Activated CD8-positive, alpha-beta memory T cell treated with anti-CD3 and anti-CD28 coated beads, Interleukin-2, amount 50 U/mL, for 4 hours (primary cell): ENCODE results near the gene LHFPL3.

ENCODE experiments used
- DNase-seq: peaks from one replicate; pipeline ENCODE4 v3.0.0-alpha.2; 2020

Gene LHFPL3

DNA sequence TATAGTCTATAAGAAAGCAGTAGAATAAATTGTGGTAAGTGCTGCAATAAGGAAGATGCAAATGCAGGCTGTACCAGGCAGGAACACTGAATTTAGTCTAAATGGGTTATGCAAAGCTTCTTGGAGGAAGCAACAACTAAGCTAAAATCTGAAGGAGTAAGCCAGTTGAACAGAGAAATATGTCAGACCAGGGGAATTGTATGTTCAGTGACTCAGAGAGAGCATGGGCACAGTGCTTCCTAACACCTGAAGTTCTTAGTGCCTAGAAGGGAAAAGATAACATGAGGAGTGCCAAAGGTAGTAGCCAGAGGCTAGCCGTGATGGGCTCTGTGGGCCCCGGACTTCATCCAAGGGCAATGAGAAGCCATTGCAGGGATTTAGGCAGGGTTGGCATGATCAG is 481.5 kb downstream of the LHFPL3 start:
- DNase-seq, result no peak

DNA sequence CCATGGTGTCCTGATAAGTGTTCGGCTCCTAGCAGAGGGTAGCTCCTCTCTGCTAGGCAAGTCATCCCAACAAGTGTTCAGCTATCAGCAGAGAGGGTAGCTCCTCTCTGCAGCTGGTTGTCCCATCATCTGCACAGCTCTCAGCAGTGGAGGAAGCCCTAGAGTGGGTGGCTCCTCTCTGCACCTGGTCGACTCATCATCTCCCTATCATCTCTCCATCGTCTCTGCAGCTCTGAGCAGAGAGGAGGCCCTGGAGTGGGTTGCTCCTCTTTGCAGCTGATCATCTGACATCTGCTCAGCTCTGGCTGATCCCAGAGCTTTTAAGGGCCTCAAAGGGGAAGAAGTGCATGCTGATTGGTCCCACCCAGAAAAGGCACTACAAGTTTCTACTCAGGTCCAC is 485.7 kb downstream of the LHFPL3 start:
- DNase-seq, result no peak

DNA sequence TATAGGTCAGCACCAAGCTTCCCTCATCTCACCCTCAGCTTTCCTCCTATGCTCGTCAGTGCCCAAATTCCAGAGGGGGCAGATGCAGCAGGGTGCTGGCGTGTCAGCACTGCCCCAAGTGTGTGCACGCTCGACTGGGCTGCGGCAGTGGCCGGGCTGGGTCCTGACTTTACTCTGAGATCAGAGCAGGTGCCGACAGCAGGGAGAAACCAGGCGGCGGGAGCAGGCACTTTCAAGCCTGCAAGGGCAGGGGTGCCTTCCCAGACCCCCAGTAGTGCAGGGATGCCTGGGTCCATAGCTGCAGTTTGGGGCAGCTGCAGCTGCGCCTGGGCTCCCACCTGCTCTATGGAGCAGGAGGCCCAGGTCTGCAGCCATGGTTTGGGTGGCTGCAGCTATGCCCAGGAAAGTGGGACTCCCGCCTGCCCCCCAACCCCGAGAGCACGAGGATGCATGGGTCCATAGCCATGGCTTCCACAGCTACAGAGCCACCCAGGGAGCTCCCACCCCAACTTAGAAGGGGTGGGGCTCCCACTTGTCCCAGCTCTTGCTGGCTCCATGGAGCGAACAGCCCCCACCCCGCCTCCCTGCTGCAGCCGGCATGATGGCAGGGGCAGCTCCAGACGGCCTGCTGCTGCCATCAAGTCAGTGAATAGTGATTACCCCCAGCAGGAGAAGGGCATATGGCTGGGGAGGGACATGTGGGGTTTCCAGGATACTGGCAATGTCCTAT is 486.4 kb downstream of the LHFPL3 start:
- no peak for DNase-seq

DNA sequence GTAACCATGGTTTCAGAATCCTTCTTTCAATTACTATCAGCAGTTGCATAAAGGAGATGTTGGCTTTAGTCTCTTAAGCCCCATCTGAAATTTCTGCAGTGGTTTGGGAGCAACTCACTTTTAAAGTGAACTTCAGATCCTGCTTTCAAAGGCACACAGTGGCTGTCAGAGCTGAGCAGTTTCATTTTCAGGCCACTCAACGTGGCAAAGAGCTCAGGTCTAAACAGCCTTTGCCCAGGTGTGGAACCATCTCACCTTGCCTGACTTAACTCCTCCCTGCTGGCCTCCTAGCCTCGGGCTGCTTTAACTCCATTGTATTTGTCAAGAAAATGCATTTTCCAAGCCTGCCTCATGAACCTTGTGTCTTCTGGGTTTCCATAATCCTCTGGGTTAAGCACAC is 488.1 kb downstream of the LHFPL3 start:
- DNase-seq, result no peak

DNA sequence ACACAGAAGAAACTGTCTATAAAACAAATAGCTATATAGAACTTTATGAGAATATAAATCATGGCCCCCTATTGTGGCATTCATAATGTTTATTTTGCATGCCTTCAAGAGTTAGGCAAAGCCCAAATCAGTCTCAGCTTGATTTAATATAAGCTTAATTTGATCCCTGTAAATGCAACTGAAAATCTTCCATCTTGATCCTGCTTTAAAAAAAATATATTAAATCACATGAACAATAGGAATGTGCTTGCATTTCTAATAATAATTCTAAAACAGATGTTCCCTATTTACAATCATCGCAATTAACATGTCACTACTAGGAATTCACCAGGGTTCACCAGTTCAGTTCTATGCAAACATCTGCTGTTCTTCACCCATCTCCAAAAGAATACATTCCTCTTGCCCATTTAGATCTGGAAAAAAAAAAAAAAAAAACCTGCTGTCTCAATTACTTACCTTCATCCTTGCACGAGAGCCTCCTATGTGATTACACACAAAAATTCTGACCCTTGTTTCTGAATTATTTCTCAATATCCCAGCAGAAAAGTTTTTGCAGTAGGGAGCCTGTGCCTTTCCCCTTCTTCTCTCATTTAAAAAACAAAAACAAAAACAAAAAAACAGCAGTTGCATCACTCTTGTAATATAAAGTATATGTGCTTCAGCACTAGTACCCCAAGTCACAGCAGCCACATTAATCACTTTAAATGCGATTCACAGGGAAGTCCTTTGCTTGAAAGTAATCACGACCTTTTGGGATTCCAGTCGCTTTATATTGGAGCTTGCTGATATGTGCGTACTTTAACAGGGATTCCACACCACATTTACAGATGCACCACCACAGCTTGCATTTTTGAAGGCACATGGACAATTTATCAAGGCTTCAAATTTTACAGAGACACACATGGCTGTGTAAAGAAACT is 490.8 kb downstream of the LHFPL3 start:
- no peak for DNase-seq

DNA sequence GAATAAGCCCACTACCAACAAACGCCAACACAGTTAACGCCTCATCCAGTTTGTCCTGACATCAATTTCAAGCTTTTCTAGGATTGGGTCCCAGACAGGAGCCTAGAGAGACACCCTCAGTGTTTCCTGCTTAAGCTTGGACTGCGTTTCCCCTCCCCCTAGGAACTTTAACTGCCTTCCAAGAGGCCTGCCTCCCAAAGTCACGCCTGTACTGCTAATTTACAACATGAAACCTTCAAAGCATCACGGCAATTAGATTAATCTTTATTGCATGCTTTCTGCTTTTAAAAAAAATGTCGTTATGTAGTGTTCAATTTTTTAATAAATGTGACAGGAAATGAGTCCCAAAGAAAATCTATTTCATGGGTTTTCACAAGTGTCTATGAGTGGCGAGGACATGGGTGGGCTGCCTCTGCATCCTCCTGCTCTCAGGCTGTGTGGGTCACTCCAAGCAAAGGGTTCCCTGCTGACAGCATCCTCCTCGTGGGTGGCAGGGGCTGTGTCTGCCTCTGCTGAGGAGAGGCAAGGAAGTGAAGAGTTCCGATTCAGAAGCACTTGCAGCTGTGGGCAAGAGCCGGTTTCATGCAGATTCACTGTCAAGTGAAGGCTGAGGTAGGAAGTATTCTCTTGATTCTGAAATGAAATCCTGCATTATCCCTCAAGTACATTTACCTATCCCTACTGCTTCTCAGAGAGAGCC is 492.6 kb downstream of the LHFPL3 start:
- DNase-seq, result no peak

DNA sequence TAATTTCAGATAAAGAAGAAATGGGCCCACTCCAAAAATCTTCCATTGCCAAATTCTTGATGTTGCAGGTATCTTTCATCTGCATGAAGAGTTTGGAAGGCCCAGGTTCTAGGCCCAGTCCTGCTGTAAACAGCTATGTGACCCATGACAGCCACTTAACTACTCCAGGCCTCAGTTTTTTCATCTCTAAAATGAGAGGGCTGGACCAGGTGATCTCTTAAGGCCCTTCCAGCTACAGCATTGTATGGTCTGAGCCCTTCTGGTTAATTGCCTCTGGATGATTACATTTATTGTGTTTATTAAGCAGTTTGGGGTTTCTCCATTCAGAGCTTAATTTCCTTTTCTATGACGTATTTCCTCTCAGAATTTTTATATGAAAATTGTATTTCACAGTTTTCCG is 494.8 kb downstream of the LHFPL3 start:
- DNase-seq, result no peak

DNA sequence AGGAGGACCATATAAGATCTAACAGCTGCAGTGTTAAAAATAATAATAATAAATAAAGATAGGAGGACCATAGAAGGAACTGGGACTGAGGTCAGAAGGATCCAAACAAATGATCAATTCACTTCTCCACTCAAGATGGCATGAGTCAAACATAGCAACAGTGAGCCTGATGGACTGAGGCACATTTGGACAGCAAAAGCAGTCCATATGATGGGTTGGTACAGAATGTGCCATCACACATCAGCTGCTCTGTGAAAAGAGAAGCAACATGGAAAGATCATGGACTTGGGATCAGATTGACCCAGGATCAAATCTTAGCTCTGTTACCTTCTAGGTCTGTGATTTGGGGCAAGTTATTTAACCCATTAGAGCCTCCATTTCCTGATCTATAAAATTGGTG is 496.7 kb downstream of the LHFPL3 start:
- no peak for DNase-seq

DNA sequence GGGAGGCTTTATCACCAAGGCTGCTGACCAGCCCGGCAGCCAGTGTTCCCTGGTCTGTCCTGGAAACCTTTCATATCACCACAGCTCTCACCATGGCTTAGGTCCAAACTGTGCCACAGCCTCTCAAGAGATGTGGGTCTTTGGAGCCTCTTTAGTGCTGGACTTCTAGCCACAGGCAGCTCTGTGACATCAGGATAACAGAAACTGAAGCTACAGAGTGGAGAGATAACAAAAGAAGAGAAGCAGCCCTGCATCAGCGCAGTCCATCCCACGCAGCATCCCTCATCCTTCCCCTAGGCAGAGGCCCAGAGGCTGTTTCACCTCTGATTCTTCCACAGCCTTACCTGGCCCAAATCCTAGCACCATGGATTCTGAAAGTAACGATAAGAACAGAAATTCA is 497.7 kb downstream of the LHFPL3 start:
- no peak for DNase-seq

DNA sequence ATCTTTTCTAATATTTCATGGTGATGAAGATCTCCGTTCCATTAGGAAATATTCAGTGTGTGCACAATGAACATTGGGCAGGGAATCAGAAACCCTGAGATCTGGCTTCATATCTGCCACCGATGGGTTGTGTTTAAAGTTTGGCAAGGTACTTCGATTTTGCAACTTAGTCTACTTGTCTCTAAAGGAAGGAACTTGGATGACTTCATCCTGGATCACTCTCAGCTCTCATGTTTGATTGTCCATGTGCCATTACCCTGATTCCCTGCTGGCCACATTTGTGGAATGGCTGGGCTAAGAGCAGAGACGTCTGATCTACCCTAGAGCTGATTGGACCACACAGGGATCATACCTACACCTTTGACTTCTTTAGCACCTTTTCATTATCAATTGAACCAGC is 508.6 kb downstream of the LHFPL3 start:
- no peak for DNase-seq

DNA sequence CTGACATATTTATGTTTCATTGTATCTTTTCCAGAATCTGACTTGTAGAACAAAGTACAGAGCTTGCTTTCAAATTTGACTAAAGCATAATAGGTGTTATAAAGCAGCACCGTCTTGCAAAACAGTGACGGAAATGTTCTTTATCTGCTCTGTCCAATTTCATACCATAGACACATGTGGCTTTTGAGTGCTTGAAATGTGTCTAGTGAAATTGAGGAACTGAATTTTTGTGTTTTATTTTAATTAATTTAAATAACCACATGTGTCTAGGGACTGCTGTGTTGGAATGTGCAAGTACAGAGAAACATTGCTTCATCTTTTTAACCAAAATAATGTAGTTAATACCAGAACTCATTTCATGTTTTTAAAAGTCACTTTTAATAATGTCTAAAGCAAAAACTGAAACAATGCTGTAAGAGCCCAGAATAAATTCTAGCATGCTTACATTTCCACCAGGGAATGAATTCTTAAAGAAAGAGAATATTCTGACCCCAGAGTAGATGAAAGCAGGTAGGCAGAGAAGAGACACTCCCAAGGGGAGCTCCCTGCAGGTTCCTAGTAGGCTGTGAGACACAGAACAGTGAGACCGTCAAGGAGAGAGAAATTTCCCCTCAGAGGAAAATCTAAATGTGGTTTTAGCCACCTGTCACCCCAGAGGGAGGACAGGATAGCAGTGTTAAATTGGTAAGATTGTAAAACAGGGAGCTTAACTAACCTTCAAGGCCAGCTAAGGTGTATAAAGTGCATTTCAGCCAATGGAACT is 510.3 kb downstream of the LHFPL3 start:
- no peak for DNase-seq

DNA sequence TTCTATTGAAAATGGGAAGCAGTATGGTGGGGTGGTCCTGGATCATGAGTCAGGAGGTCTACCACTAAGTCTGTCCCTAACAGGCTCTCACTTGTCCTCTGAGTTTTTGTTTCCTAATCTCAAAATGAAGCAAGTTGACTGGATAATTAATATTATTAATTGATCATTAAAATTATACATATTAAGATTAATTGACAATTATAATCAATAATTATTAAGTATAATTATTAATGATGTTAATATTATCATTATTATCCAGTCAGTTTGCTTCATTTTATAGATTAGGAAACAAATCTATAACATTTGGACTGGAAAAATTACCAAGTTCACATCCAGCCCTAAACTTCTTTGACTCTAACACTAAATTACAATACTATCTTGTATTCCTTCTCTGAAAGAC is 511.4 kb downstream of the LHFPL3 start:
- no peak for DNase-seq

DNA sequence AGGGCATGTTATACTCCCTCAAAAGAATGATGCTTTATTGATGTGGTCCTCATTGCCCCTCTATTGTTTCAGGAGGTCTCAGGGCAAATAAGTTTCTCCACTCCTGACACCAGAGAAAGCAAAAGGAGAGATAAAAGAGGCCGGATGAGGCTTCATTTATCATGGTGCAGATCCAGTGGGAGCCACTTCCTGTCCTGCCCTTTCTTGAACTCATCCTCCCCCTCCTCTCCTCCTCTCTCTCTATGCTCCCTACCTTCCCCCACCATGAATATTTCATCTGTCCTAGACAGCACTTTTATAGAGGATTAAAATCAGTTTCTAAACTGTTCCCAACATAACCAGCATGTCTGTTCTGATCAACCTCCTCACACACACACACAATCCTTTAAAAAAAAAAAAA is 513.4 kb downstream of the LHFPL3 start:
- no peak for DNase-seq

DNA sequence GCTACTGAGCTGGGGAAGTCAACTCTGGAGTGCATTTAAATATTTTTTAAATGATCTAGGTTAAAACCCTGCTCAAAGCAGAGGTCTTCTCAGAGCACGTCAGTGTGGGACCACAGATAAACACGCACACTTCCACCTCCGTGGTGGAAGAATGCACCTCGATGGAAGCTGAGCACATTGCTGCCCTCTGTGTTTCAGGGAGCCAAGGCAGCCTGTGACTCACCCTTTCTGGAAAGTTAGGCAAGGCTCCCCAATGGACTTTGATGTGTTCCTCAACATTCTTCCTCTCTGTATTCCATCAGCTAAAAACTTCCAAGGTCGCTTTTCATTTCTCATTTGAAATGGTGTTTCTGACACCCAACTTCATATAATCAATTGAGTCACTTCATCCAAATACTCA is 514.8 kb downstream of the LHFPL3 start:
- DNase-seq, result no peak

DNA sequence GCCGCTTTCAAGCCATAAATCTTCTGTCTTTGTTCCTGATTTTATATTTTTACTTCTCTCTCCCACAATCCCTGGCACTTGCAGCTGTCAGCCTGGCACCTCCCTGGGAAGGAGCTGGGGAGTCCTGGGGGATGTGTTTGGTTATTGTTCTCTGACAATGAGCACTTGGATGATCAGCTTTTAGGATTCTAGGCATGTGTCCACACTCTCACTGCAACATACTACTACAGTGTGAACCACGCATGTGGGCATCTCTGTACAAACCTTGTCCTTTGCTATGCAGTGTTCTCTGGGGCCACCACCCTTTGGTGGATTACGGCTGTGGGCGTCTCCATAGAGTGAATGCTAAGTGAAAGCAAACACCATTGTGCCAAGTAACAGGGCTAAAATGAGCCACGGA is 517.2 kb downstream of the LHFPL3 start:
- DNase-seq, result no peak

DNA sequence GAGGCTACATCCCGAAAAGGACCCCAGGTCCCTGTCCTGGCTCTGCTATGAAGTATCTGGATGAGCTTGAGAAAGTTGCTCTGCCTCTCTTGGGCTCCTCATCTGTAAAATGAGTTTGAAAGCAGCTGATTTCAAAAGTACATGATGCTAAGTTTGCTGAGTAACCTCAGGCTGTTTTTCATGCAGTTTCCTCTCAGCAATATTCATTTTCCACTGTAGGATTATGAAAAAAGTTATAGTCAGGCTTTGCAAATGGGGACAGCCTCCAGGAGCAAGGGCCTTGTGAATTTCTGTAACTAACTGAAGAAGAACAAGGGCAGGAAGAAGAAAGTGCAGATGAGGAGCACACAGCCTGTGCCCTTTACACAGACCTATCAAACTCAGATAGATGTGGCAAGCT is 518.3 kb downstream of the LHFPL3 start:
- no peak for DNase-seq

DNA sequence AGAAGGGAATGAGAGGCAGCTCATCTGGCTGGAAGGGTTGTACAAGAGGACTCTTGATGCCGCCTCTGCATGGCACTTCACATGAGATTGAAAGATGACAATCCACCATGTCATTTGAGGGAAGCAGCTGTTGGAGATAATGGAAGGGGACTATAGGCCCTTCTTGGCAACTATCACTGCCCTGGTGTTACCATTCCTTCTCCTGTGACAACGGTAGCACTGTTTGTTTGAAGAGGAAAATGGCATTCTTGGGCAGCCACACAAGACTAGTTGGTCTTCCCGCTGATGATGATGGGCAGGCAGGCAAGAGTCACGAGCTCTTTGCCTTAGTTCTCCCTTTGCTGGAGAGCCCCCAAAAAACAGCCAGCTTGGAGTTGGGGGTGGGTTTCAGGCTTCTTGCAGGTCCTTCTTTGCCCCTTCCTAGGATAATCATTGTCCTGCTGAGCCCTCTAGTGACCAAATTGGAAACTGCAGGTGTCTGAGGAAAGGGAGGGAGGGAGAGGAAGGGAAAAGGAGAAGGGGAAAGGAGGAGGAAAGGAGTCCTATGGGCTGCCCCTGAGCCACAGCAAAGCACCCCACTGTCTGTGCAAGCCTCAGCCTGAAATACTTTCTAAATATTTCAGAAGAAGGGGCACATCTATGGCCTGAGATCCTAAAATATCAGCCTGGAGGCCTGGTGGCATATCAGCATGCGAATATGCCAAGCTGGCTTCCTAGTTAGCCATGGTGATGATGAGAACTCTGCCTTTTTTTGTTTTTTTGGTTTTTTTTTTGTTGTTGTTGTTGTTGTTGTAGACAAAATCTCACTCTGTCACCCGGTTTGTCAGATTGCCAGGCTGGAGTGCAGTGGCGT is 520.0 kb downstream of the LHFPL3 start:
- peak; percentile 35 for DNase-seq

DNA sequence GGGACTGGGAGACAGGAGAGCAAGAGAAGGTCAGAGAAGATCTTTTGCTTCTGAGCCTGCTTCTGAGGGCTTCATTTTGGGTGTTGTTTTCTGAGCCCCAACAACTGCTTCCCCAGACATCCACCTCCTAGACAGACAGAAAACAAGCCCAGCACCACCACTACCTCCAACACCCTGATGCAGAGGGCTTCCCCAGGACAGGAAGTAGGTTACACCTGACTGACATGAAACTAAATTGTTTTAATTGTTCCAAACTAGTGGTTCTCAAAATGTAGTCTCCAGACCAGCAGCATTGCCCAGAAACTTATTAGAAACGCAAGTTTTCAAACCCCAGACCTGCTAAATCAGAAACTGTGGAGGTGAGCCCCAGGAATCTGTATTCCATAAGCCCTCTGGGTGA is 522.0 kb downstream of the LHFPL3 start:
- DNase-seq, result no peak

DNA sequence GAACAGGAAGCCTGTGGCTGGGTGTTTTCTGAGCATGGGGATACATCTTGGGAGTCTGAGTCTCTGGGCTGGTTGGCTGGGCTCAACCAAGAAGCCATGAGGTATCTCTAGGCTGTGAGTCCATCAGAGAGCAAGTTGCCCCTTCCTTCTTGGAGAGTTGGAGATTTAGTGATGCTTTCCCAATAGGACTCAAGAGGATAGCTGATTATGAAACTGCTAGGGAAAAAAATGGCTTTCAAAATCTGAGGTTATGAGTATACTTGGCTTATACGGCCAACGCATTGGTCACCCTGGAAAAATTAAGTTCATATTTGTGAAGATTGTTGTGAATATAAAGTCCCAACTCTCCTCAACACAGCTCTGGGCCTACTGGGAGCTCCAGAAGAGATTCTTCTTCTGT is 522.9 kb downstream of the LHFPL3 start:
- DNase-seq, result no peak

DNA sequence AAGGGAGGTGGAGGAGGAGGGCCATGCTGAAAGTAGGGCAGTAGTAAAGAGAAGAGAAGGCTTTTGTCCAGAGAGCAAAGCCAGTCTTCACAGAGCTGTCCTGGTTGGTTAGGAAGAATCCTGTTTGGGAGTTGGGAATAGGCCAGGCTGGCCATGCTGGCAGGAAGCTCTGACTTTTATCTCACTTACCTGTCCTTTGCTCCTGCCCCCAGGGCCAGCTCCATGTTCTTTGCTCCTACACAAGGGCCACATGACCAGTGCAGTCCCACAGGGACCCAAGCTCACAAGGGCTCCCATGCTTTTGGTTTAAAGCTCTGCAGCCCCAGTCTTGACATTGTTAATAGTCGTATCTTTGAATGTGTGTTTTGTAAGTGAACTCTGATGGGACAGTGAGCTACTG is 524.0 kb downstream of the LHFPL3 start:
- no peak for DNase-seq

DNA sequence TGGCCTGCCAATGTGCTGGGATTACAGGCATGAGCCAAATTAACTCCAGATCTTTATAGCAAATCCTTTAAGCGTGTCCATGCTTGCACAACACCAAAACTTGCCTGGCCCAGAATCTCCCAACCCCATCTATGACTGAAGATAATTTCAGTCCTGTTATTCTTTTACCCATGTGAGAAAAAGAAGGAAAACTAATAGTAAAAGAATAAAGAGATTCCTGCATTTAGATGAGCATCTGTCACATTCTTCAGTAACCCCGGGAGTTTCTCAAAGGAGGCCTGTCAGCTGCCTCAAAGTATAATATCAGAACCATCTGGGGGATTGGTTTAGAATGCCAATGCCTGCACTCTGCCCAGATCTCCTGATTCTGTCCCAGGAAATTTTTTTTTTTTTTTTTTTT is 527.5 kb downstream of the LHFPL3 start:
- no peak for DNase-seq
